Hepatocyte (in vitro differentiated cells): ENCODE measurements around the gene SPAG16. TPM values are rescaled to one million over a fixed set of nuclear protein-coding genes. Genes with fewer than 3 reads are reported as not detected.
A peak's percentile ranks its signal among the peaks of the same experiment; 100 is the strongest.
"Not testable (repeated sequence)": the region's sequence is repeated elsewhere in the genome, so short reads cannot be mapped to it uniquely, and the experiment has no call there.

Experiments used
- DNase-seq: peaks from one replicate; pipeline ENCODE4 v3.0.0-alpha.2; 2016; ENCODE audit warnings: low spot score
- H2AFZ ChIP-seq: fragments of 200-600 bp; sonication (generic); 2 replicates; pipeline ENCODE4 v1.6.0; 2016; ENCODE audit warnings: antibody characterized with exemption, mild to moderate bottlenecking
- H3K27ac ChIP-seq: fragments of 200-600 bp; sonication (generic); 2 replicates; pipeline ENCODE4 v1.5.1; 2016; ENCODE audit warnings: mild to moderate bottlenecking
- H3K27me3 ChIP-seq: fragments of 200-600 bp; sonication (generic); 2 replicates; pipeline ENCODE4 v1.6.1; 2016
- H3K36me3 ChIP-seq: fragments of 200-600 bp; sonication (generic); replicated peaks from 2 replicates; pipeline ENCODE4 v1.5.1; 2016; ENCODE audit warnings: low read depth; ENCODE audit not compliant: insufficient read depth
- H3K4me1 ChIP-seq: fragments of 200-600 bp; sonication (generic); 2 replicates; pipeline ENCODE4 v1.5.1; 2016; ENCODE audit warnings: mild to moderate bottlenecking, moderate library complexity; ENCODE audit not compliant: insufficient read depth
- H3K4me2 ChIP-seq: fragments of 200-600 bp; sonication (generic); 2 replicates; pipeline ENCODE4 v1.6.0; 2016
- H3K4me3 ChIP-seq: fragments of 200-600 bp; sonication (generic); 2 replicates; pipeline ENCODE4 v1.5.1; 2016; ENCODE audit warnings: mild to moderate bottlenecking
- H3K79me2 ChIP-seq: fragments of 200-600 bp; sonication (generic); 2 replicates; pipeline ENCODE4 v1.6.0; 2017; ENCODE audit warnings: mild to moderate bottlenecking
- H3K9me2 ChIP-seq: fragments of 200-600 bp; sonication (generic); replicated peaks from 2 replicates; pipeline ENCODE4 v1.6.0; 2017; ENCODE audit warnings: mild to moderate bottlenecking; ENCODE audit not compliant: insufficient read depth
- H3K9me3 ChIP-seq: fragments of 200-600 bp; sonication (generic); 2 replicates; pipeline ENCODE4 v1.5.1; 2016; ENCODE audit warnings: low read depth, mild to moderate bottlenecking
- H4K20me1 ChIP-seq: fragments of 200-600 bp; sonication (generic); 2 replicates; pipeline ENCODE4 v1.6.0; 2016; ENCODE audit warnings: mild to moderate bottlenecking; ENCODE audit not compliant: insufficient read depth, poor library complexity, severe bottlenecking
- CTCF ChIP-seq: fragments of 200-600 bp; sonication (generic); IDR thresholded peaks from 2 replicates; pipeline ENCODE4 v1.5.1; 2016; ENCODE audit warnings: antibody characterized with exemption, mild to moderate bottlenecking; ENCODE audit not compliant: poor library complexity
- EZH2 ChIP-seq: fragments of 200-600 bp; sonication (generic); IDR thresholded peaks from 2 replicates; pipeline ENCODE4 v1.6.1; 2016; ENCODE audit warnings: antibody characterized with exemption, mild to moderate bottlenecking, borderline replicate concordance
- EZH2phosphoT487 ChIP-seq: fragments of 200-600 bp; sonication (generic); IDR thresholded peaks from one replicate; pipeline ENCODE4 v1.6.1; 2018; ENCODE audit warnings: antibody characterized with exemption, mild to moderate bottlenecking, low read depth, moderate library complexity; ENCODE audit not compliant: unreplicated experiment, severe bottlenecking
- WGBS: methylation state at CpG from one replicate; pipeline ENCODE4 v1.1.6; 2016; ENCODE audit warnings: low lambda C conversion rate; ENCODE audit errors: missing lambda C conversion rate; 5-methylcytosine and 5-hydroxymethylcytosine counted together
- polyA plus RNA-seq: library from polyadenylated mRNA; unstranded; fragments of >200 nt; fragmentation: Nextera tagmentation; extraction: Ambion mirVana; gene quantifications from 2 replicates; pipeline ENCODE4 v1.2.1, GENCODE V29; 2016
- total RNA-seq: library from RNA; depleted of rRNA; stranded (reverse); fragments of >200 nt; gene quantifications from 2 replicates; pipeline ENCODE4 v1.2.3, GENCODE V29; 2014

The SPAG16 gene
- total and polyA plus RNA-seq, 2 experiments from 2014 or later: 52.1 to 56.9 TPM

- no peak for DNase-seq
- Histone ChIP-seq H3K4me2 (no peak overlapping the region), H3K9me2 (no peaks in the 10 kb centered on the region), H3K79me2 (no peaks in the 10 kb centered on the region), H3K27ac (no peak overlapping the region), H3K4me1 (peaks cover 5% of the 10 kb centered on the region), H3K4me3 (no peak overlapping the region), H3K9me3 (no peaks in the 10 kb centered on the region), H3K36me3 (no peaks in the 10 kb centered on the region), H4K20me1 (no peaks in the 10 kb centered on the region), H3K27me3 (no peaks in the 10 kb centered on the region), H2AFZ (no peak overlapping the region)
- TF ChIP-seq CTCF: no peak
- TF ChIP-seq EZH2: no peak
- no peak for TF ChIP-seq EZH2phosphoT487
Observed at GRCh38 chr2:213696442-213696841, 412.2 kb downstream of the SPAG16 start.

- H3K27ac ChIP-seq, H3K9me3 ChIP-seq, H3K4me1 ChIP-seq, H3K4me2 ChIP-seq, H2AFZ ChIP-seq, DNase-seq, H3K27me3 ChIP-seq, H3K79me2 ChIP-seq, H3K9me2 ChIP-seq, H4K20me1 ChIP-seq, H3K4me3 ChIP-seq, H3K36me3 ChIP-seq: not testable (repeated sequence)
- WGBS: 89% methylated on average over 18 of the region's 18 CpGs
Observed at GRCh38 chr2:213701365-213701764, 417.1 kb downstream of the SPAG16 start.

GRCh38 chr2:213703406-213704098 is 419.3 kb downstream of the SPAG16 start:
- Histone ChIP-seq H3K9me3 (no peaks in the 10 kb centered on the region), H3K4me1 (no peaks in the 10 kb centered on the region), H3K9me2 (no peaks in the 10 kb centered on the region), H3K27me3 (no peaks in the 10 kb centered on the region), H2AFZ (no peak overlapping the region), H4K20me1 (no peaks in the 10 kb centered on the region), H3K4me2 (no peak overlapping the region), H3K36me3 (no peaks in the 10 kb centered on the region), H3K4me3 (no peak overlapping the region), H3K27ac (no peak overlapping the region), H3K79me2 (no peaks in the 10 kb centered on the region)
- 86% methylated on average over 6 of the region's 6 CpGs for WGBS
- TF ChIP-seq CTCF: no peak
- TF ChIP-seq EZH2: no peak
- peak; percentile 14 for DNase-seq

GRCh38 chr2:213710164-213710563 is 425.9 kb downstream of the SPAG16 start:
- Histone ChIP-seq H3K27ac (no peak overlapping the region), H3K9me3 (no peaks in the 10 kb centered on the region), H4K20me1 (no peaks in the 10 kb centered on the region), H2AFZ (no peak overlapping the region), H3K4me2 (no peak overlapping the region), H3K36me3 (no peaks in the 10 kb centered on the region), H3K9me2 (no peaks in the 10 kb centered on the region), H3K4me1 (no peaks in the 10 kb centered on the region), H3K4me3 (no peak overlapping the region), H3K27me3 (no peaks in the 10 kb centered on the region), H3K79me2 (no peaks in the 10 kb centered on the region)
- TF ChIP-seq CTCF (no peak), EZH2 (no peak), EZH2phosphoT487 (no peak)
- 96% methylated on average over 6 of the region's 6 CpGs for WGBS
- no peak for DNase-seq

GRCh38 chr2:213718411-213718810 is 434.1 kb downstream of the SPAG16 start:
- not testable (repeated sequence) for H3K4me1 ChIP-seq, H3K27ac ChIP-seq, H3K4me2 ChIP-seq, H3K9me2 ChIP-seq, H3K4me3 ChIP-seq, DNase-seq, H3K9me3 ChIP-seq, H4K20me1 ChIP-seq, H3K79me2 ChIP-seq, H3K36me3 ChIP-seq, H2AFZ ChIP-seq, H3K27me3 ChIP-seq
- WGBS: no CpG with 5 or more reads among the region's 16 CpGs
